Parathyroid adenoma (tissue), 2 donors: ENCODE data around the gene P2RY1.

Source experiments
- H2AFZ ChIP-seq: fragments of 300-600 bp; sonication (generic); one replicate; pipeline ENCODE4 v1.7.0; 2017; ENCODE audit warnings: antibody characterized with exemption, mild to moderate bottlenecking
- H3K27ac ChIP-seq: fragments of 300-600 bp; sonication (generic); one replicate; pipeline ENCODE4 v1.7.0; 2017
- H3K27me3 ChIP-seq: fragments of 300-600 bp; sonication (generic); one replicate; pipeline ENCODE4 v1.7.0; 2017; ENCODE audit warnings: low read length; ENCODE audit not compliant: control insufficient read depth, insufficient read depth
- H3K36me3 ChIP-seq: fragments of 300-600 bp; sonication (generic); one replicate; pipeline ENCODE4 v1.7.0; 2017; ENCODE audit warnings: low read length; ENCODE audit not compliant: control insufficient read depth, insufficient read depth
- H3K4me1 ChIP-seq: fragments of 300-600 bp; sonication (generic); one replicate; pipeline ENCODE4 v1.7.0; 2017; ENCODE audit warnings: control low read depth
- H3K4me2 ChIP-seq: fragments of 300-600 bp; sonication (generic); one replicate; pipeline ENCODE4 v1.7.0; 2017; ENCODE audit warnings: low read length
- H3K4me3 ChIP-seq: fragments of 300-600 bp; sonication (generic); one replicate; pipeline ENCODE4 v1.7.0; 2017; ENCODE audit warnings: low read depth, low read length
- H3K79me2 ChIP-seq: fragments of 300-600 bp; sonication (generic); one replicate; pipeline ENCODE4 v1.7.0; 2017; ENCODE audit warnings: control low read depth
- H3K9ac ChIP-seq: fragments of 300-600 bp; sonication (generic); one replicate; pipeline ENCODE4 v1.7.0; 2017; ENCODE audit warnings: mild to moderate bottlenecking
- H3K9me3 ChIP-seq: fragments of 300-600 bp; sonication (generic); one replicate; pipeline ENCODE4 v1.7.0; 2017; ENCODE audit warnings: low read length; ENCODE audit not compliant: control insufficient read depth
- TF ChIP-seq, protein P1 (sequence below): fragments of 300-600 bp; sonication (generic); IDR thresholded peaks from one replicate; pipeline ENCODE4 v1.7.0; 2017; ENCODE audit warnings: antibody characterized with exemption, mild to moderate bottlenecking
- donor health status: primary hyperparathyroidism.

The P2RY1 gene

GRCh38 chr3:152828075-152828840 lies 6.7 kb upstream of the P2RY1 start:
- no peak overlapping the region for H3K4me2 ChIP-seq
- no peaks in the 10 kb centered on the region for H3K79me2 ChIP-seq
- no peak overlapping the region for H3K27ac ChIP-seq
- H3K4me1 ChIP-seq: no peaks in the 10 kb centered on the region
- H2AFZ ChIP-seq: no peak overlapping the region
- H3K9me3 ChIP-seq: no peaks in the 10 kb centered on the region
- TF ChIP-seq, protein P1, sequence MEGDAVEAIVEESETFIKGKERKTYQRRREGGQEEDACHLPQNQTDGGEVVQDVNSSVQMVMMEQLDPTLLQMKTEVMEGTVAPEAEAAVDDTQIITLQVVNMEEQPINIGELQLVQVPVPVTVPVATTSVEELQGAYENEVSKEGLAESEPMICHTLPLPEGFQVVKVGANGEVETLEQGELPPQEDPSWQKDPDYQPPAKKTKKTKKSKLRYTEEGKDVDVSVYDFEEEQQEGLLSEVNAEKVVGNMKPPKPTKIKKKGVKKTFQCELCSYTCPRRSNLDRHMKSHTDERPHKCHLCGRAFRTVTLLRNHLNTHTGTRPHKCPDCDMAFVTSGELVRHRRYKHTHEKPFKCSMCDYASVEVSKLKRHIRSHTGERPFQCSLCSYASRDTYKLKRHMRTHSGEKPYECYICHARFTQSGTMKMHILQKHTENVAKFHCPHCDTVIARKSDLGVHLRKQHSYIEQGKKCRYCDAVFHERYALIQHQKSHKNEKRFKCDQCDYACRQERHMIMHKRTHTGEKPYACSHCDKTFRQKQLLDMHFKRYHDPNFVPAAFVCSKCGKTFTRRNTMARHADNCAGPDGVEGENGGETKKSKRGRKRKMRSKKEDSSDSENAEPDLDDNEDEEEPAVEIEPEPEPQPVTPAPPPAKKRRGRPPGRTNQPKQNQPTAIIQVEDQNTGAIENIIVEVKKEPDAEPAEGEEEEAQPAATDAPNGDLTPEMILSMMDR: no peak
- H3K4me3 ChIP-seq: no peak overlapping the region
- H3K9ac ChIP-seq: no peak overlapping the region
- H3K36me3 ChIP-seq: no peaks in the 10 kb centered on the region
- H3K27me3 ChIP-seq: no peaks in the 10 kb centered on the region

DNA sequence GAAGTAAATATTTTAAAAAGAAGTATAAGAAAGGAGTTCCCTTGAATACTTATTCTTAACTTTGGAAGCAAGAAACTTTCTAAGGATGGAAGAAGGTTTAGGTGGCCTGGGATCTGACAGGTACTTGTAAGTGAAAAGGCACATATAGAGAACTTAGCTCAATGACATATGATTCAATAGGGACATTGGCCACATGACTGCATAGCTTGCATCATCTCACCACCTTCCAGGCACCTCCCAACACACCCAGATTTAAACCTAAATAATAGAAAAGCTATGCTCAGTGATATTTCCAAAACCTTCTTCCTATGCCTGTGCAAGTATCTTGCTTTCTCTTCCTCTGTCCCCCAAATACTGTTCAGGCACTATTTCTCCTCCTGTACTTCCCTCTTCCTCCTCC lies 4.7 kb upstream of the P2RY1 start:
- Histone ChIP-seq H3K27me3 (no peaks in the 10 kb centered on the region), H3K27ac (no peak overlapping the region), H3K4me3 (no peak overlapping the region), H3K36me3 (no peaks in the 10 kb centered on the region), H3K4me1 (no peaks in the 10 kb centered on the region), H2AFZ (no peak overlapping the region), H3K4me2 (no peak overlapping the region), H3K9me3 (no peaks in the 10 kb centered on the region), H3K79me2 (no peaks in the 10 kb centered on the region), H3K9ac (no peak overlapping the region)
- TF ChIP-seq, protein P1: no peak

- no peak overlapping the region for H3K4me3 ChIP-seq
- TF ChIP-seq, protein P1: no peak
- no peak overlapping the region for H3K4me2 ChIP-seq
- H3K27me3 ChIP-seq: no peaks in the 10 kb centered on the region
- H3K27ac ChIP-seq: no peak overlapping the region
- H3K9ac ChIP-seq: no peak overlapping the region
- no peaks in the 10 kb centered on the region for H3K36me3 ChIP-seq
- no peaks in the 10 kb centered on the region for H3K4me1 ChIP-seq
- H3K79me2 ChIP-seq: no peaks in the 10 kb centered on the region
- no peak overlapping the region for H2AFZ ChIP-seq
- no peaks in the 10 kb centered on the region for H3K9me3 ChIP-seq
Measured at GRCh38 chr3:152832046-152832445, 2.9 kb upstream of the P2RY1 start.

- no peaks in the 10 kb centered on the region for H3K4me1 ChIP-seq
- no peaks in the 10 kb centered on the region for H3K27me3 ChIP-seq
- H3K36me3 ChIP-seq: no peaks in the 10 kb centered on the region
- H3K9ac ChIP-seq: no peak overlapping the region
- H3K9me3 ChIP-seq: no peaks in the 10 kb centered on the region
- no peaks in the 10 kb centered on the region for H3K79me2 ChIP-seq
- no peak overlapping the region for H2AFZ ChIP-seq
- no peak overlapping the region for H3K27ac ChIP-seq
- H3K4me3 ChIP-seq: no peak overlapping the region
- no peak overlapping the region for H3K4me2 ChIP-seq
- TF ChIP-seq, protein P1: no peak
Measured at GRCh38 chr3:152833089-152833488, 1.8 kb upstream of the P2RY1 start.
